HG03108 (cell line): ENCODE data around the gene SH3PXD2A.
"Not testable (repeated sequence)": the region's sequence is repeated elsewhere in the genome, so short reads cannot be mapped to it uniquely, and the experiment has no call there.

Source experiments
- ATAC-seq: cut with Tn5 transposase; IDR thresholded peaks from one replicate; pipeline ENCODE4 v1.9.1; 2021; ENCODE audit warnings: moderate library complexity; ENCODE audit not compliant: unreplicated experiment

Gene SH3PXD2A

DNA sequence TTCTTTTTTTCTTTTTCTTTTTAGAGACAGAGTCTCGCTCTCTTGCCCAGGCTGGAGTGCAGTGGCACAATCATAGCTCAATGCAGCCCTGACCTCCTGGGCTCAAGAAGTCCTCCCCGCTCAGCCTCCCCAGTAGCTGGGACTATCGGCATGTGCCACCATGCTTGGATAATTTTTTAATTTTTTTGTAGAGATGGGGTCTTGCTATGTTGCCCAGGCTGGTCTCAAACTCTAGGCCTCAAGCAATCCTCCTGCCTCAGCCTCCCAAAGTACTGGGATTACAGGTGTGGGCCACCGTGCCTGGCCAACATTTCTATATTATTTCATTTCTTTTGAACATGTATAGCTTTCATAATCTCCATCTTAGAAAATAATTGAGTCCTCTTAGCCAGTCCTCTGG lies 42.1 kb downstream of the SH3PXD2A start:
- not testable (repeated sequence) for ATAC-seq

- no peak for ATAC-seq
Measured at GRCh38 chr10:103812432-103812831, 42.9 kb downstream of the SH3PXD2A start.

DNA sequence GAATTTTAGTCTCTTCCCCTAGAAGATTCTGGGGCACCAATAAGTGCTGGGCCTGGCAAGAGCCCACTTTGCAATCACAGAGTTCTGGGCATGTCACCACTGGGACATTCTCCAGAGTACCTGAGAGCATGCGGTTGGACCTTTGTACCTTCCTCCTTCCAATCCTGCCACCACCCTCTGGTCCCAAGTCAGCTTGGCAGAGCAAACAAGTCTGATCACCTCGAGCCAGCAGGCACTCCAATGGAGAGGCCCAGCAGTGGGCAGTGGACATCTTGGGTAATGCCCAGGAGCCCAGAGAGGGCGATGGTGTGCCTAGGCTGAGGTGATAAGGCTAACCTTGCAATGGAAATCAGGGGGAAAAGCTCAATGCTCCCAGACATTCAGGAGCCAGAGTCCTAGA lies 43.4 kb downstream of the SH3PXD2A start:
- no peak for ATAC-seq

DNA sequence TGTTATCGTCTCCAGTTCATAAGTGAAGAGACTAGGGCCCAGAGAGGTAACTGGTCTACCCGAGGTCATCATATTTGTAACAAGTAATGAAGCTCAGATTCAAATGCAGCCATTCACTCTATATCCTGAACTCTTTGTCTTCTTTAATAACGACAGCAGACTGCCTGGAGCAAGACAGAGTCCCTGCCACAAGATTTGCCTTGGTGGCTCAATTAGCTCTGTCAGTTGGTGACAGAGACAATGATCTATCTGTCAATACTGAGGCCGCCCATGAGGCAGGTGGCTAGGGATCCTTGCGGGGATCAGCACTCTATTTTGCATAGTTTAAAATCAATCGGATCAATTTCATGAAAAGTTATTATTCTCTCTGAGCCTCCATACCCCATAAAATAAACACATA lies 43.9 kb downstream of the SH3PXD2A start:
- ATAC-seq = no peak

DNA sequence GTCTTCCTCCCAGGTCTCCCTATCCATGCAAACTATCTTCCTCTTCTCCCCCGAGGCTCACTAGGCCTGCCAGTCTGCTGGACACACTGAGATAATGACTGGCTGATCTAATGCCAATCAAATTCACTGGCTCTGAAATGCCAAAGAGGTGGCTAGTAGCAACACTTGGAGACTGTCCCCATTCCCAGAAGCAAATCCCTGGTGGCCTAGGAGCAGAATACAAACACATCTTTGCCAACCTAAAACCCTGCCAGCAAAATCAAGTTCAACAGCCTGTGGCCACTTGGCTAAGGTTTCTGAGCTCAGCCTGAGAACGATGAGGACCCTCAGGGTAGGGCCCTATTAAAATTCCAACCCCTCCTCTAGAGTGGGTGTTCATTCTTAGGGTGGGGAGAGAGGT lies 46.6 kb downstream of the SH3PXD2A start:
- ATAC-seq = no peak

- no peak for ATAC-seq
Measured at GRCh38 chr10:103807996-103808395, 47.4 kb downstream of the SH3PXD2A start.

DNA sequence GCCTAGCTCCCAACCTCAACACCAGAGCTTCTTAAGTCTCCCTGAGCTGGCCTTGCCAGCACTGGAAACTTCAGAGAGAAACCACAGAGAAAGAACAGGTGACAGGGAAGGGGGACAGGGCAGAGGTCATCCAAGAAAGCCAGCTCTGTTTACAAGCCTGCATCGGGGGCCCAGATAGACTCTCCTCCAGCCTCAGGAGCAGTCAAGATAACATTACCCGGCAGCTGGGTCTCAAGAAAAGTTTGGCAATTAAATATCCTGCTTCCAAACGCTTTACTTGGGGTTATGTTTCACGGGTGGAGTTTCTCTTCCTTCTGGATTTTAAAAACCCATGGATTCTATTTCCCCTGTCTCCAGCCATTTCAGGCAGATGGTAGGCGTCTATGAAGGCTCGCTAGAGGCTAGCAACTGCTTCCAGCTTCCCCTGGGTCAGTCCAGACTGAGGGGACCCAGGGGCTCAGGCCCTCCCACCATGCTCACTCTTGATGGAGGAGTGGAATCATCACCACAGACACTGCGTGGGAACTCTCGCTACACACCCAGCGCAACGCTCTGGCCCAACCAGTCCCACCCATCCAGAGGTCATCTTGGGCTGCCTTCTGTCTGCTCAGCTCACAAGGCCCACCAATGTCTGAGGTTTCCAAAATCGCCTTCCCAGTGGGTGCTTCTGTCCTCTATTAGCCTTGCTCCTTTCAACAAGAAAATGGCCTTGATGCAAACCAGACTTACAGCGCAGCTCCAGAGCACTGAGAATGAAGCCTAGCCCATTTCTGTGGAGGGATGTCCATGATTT lies 48.8 kb downstream of the SH3PXD2A start:
- no peak for ATAC-seq

GRCh38 chr10:103805781-103806180 lies 49.6 kb downstream of the SH3PXD2A start:
- no peak for ATAC-seq

DNA sequence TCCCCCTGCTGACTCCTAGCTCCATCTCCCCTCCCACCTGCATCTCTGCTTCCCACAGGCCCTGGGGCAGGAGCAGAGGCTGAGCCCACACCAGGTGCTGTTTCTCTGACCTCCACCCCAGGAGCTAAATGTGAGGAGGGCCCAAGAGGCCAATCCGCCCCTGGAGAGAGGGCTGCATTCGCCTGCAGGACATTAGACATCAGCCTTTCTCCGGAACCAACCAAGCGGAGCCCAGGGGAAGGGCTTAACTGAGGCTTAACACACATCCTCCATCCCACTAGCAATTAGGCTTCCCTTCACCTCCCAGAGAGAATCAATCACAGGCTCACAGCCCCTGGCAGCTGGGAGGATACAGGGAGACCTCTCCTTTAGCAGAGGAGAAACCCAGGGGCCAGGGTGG lies 50.5 kb downstream of the SH3PXD2A start:
- no peak for ATAC-seq

GRCh38 chr10:103803941-103804340 lies 51.4 kb downstream of the SH3PXD2A start:
- ATAC-seq = no peak

- ATAC-seq = no peak
Measured at GRCh38 chr10:103802637-103803353, 52.6 kb downstream of the SH3PXD2A start.

GRCh38 chr10:103802081-103802480 lies 53.3 kb downstream of the SH3PXD2A start:
- no peak for ATAC-seq

- peak; percentile 96 for ATAC-seq
Measured at GRCh38 chr10:103800789-103801540, 54.4 kb downstream of the SH3PXD2A start.

DNA sequence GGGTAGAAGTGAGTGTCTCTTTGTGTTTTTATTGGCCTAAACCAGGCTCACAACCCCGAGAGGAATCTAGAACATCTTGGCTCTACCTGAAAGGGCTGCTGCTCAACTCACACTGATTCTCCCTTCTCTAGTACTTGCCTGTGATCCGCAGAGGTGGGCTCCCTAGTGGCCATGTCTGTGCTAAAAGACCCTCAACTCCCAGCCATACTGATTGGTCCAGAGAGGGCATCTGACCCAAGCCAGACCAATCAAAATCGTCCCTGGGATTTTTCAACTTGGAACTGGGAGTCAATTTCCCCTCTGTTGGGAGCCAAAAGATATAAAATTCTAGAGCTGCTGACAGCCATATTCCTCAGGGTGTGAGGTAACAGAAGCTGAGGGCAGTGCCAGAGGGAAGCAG lies 55.3 kb downstream of the SH3PXD2A start:
- no peak for ATAC-seq

- no peak for ATAC-seq
Measured at GRCh38 chr10:103799341-103799740, 56.0 kb downstream of the SH3PXD2A start.

- no peak for ATAC-seq
Measured at GRCh38 chr10:103798511-103798910, 56.9 kb downstream of the SH3PXD2A start.

DNA sequence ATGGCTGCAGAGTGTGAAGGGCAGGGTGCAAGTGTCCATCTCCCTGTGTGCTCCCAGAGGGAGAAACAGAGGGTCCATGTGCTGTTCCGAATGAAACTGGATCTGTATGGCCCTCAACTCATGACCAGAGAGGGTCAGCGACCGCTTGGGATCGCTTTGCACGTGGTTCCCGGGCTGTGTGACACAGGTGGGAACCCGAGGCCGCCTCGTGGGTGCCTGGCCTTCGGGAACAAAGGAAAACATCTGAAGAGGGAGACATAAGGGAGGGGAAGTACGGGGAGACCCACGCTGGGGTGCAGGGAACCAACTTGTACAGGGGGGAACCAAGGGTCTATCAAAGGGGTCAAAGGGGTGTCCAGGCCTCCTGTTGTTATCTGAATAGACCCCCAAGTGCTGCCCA lies 57.5 kb downstream of the SH3PXD2A start:
- no peak for ATAC-seq

- no peak for ATAC-seq
Measured at GRCh38 chr10:103795634-103796270, 59.6 kb downstream of the SH3PXD2A start.

DNA sequence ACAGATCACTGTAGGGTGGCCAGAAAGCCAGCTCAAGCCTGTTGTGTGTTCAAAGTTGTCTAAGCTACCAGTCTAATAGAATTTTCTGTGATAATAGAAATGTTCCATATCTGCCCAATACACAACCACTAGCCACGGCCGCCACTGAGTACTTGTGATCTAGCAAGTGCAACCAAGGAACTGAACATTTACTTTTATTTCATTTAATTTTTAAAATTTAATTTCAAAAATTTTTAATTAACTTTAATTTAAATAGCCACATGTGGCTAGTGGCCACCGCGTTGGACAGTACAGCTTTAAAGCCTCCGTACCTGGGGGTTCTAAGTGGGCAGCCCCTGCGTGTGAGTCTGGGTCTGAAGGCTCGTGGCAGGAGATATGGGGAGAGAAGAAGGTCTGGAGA lies 60.4 kb downstream of the SH3PXD2A start:
- ATAC-seq = no peak

- no peak for ATAC-seq
Measured at GRCh38 chr10:103793920-103794883, 61.2 kb downstream of the SH3PXD2A start.
